HG03139 (cell line): Measurements from ENCODE around the gene GLIS2.
"Not testable (repeated sequence)": the region's sequence is repeated elsewhere in the genome, so short reads cannot be mapped to it uniquely, and the experiment has no call there.

Experiments used
- ATAC-seq: cut with Tn5 transposase; IDR thresholded peaks from one replicate; pipeline ENCODE4 v1.9.1; 2021; ENCODE audit not compliant: unreplicated experiment

GLIS2 gene

DNA sequence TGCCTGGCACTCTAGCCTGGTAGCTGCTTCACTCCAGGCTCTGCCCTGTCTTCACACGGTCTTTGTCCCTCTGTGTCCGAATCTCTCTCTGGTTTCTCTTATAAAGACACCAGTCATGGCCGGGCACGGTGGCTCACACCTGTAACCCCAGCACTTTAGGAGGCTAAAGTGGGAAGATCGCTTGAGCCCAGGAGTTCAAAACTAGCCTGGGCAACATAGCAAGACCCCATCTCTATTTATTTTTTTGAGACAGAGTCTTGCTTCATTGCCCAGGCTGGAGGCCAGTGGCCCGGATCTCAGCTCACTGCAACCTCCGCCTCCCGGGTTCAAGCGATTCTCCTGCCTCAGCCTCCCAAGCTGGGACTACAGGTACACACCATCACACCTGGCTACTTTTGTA lies 17.8 kb downstream of the GLIS2 start:
- ATAC-seq = not testable (repeated sequence)

DNA sequence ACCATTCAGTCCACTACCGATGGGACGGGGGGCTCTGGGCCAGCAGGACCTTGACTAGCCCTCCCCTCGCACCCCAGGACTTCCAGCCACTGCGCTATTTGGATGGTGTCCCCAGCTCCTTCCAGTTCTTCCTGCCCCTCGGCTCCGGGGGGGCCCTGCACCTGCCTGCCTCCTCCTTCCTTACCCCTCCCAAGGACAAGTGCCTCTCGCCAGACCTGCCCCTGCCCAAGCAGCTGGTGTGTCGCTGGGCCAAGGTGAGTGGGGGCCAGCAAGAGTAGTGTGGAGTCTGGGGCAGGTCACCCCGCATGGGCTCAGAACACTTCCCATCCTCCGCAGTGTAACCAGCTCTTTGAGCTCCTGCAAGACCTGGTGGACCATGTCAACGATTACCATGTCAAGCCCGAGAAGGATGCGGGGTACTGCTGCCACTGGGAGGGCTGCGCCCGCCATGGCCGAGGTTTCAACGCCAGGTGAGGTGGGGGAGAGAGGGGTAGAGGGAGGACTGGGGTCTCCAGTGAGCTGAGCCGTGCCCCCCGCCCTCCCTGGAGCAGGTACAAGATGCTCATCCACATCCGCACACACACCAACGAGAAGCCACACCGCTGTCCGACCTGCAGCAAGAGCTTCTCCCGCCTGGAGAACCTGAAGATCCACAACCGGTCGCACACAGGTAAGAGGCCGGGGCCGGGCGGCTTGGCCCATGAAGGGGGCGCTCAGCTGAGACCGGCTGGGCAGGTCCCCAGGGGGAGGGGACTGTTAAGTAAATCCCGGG lies 19.0 kb downstream of the GLIS2 start:
- ATAC-seq = no peak

DNA sequence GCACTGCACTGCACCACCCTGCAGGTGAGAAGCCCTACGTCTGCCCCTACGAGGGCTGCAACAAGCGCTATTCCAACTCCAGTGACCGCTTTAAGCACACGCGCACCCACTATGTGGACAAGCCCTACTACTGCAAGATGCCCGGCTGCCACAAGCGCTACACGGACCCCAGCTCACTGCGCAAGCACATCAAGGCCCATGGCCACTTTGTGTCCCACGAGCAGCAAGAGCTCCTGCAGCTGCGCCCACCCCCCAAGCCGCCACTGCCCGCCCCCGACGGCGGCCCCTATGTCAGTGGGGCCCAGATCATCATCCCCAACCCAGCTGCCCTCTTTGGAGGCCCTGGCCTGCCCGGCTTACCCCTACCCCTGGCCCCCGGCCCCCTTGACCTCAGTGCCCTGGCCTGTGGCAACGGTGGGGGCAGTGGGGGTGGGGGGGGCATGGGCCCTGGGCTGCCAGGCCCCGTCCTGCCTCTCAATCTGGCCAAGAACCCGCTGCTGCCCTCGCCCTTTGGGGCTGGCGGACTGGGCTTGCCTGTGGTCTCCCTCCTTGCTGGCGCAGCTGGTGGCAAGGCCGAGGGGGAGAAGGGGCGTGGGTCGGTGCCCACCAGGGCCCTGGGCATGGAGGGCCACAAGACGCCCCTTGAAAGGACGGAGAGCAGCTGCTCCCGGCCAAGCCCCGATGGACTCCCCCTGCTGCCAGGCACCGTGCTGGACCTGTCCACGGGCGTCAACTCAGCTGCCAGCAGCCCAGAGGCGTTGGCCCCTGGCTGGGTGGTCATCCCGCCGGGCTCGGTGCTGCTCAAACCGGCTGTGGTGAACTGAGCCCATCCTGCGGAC lies 21.1 kb downstream of the GLIS2 start:
- no peak for ATAC-seq

DNA sequence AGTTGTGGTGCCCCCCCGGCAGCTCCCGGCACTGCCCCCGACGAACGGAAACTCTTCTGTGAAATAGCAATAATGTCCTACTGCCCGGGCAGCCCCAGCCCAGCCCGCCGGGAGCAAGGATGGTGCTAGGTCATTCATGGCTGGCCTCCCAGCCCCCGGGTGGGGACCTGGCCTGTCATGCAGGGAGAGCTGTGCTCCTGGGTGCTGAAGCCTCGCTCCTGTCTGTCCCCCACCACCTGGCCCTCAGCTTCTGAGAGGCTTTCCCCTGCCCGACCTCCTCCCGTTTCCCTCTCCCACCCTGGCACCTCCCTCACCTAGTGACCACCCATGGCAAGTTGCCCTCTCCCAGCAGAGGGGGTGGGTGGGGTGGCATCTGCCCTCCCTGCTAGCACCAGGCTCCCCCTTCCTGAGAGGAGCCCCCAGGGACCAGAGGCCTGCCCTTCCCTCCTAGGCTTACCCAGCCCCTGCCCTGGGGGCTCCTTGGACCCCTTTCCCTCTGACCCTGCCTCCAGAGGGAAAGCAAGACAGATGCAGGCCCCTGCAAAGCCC lies 21.7 kb downstream of the GLIS2 start:
- ATAC-seq = no peak

DNA sequence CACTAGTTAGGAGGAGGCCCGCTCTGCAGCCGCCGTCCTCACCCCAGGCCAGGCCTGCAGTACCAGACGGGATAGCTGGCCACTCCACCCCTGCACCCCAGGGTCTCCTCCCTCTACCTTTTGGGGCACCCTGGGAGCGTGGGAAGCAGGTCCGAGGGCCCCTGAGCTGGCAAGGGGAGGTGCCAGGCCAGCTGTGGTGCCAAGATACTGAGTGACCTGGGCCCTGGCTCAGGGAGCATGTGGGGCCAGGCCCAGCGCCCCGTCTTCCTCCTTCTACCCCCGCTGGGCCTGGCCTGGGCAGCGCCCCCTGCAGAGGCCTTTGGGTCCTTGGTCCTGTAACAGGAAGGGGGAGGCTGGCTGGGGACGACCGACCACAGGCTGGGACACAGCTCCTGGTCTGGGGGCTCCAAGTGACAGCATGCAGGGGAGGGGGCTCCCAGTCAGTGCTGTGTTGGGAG lies 22.3 kb downstream of the GLIS2 start:
- ATAC-seq = no peak

GRCh38 chr16:4338712-4339299 lies 22.9 kb downstream of the GLIS2 start:
- no peak for ATAC-seq

- no peak for ATAC-seq
These were observed 23.6 kb downstream of the GLIS2 start for GRCh38 chr16:4339455-4339854.

DNA sequence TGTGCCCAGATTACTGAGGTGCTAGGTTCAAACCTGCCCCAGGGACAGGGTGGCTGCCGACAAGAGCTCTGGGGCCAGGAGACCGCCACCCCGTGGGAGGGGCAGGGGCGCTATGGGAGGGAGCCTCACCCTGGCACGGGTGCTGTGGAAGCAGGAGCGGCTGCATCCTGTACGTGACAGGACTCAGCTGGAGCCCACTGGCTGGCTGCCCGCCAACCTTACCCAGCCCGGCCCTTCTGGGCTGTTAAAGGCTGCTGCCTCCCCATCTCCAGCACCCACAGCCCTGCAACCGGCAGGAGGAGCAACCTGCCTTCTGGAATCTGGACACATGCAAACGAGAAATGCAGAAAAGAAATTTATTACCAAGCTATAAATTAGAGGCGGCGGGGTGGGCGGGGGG lies 24.0 kb downstream of the GLIS2 start:
- no peak for ATAC-seq

DNA sequence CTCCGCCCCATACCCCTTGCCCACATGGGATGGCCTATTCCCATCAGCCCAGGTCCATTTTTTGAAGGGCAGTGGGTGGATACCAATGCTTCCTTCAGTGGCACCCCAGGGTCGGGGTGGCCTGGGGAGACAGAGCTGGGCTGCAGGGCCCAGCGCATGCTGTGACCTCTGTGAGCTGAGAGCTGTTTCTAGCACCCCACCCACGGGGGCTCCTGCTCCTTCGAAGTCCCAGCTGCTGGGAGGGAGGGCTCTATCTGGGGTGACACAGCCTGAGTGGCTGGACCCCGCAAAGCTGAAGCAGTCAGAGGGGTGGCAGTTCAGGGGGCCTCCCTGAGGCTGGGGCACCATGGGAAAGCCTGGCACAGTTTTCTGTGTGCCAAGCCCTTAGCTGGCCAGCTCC lies 24.6 kb downstream of the GLIS2 start:
- ATAC-seq = no peak

DNA sequence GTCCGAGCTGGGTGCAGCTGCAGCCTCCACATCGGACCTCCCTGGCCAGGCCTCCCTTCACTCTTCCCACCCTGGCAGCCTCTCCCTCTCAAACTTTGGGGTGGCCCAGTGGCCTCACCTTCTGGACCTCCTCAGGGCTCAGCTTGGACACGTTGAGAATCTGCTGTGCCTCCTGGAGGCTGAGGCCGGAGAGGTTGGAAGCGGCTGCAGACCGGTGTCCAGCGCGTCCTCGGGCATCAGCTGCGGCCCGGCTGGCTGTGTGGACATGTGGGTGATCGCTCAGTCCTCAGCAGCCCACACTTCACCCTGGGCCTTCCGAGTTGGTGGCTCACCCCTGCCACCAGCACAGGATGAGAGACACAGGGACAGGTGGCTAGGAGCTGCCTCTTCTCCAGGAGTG lies 25.4 kb downstream of the GLIS2 start:
- ATAC-seq = no peak

DNA sequence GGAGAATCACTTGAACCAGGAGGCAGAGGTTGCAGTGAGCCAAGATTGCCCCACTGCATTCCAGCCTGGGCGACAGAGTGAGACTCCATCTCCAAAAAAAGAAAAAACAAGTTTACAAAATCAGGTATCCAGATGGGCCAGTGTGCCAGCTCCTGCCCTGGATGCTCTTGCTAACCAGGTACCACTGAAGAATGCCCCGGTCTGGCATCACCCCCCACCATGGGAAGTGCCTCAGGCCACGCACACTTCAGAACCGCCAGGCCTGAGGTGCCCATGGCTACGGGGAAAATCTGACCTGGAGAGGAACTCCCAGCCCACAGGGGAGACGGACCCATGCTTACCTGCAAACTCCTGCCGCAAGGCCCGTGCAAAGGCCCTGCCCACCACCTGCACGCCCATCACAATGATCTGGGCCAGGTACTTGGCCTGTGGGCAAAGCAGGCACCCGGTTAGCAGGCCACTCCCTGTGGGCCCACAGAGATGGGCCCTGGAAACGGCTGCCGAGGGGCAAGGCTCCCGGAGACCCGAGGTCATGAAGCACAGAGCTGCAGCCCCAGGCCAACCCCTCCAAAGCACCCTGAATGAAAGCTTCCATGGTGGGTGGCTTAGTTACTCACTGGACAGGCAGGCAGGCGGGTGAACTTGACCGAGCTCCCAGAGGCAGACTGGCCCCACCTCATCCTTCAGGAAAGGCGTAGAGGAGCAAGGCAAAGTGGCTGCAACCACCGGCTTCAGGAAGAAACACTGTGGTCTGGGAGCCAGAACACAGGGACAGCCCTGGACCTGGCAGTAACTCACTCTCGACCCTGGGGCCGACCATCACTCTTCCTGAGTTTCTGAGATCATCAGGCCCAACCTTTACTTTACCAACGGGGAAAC lies 27.2 kb downstream of the GLIS2 start:
- ATAC-seq = no peak

DNA sequence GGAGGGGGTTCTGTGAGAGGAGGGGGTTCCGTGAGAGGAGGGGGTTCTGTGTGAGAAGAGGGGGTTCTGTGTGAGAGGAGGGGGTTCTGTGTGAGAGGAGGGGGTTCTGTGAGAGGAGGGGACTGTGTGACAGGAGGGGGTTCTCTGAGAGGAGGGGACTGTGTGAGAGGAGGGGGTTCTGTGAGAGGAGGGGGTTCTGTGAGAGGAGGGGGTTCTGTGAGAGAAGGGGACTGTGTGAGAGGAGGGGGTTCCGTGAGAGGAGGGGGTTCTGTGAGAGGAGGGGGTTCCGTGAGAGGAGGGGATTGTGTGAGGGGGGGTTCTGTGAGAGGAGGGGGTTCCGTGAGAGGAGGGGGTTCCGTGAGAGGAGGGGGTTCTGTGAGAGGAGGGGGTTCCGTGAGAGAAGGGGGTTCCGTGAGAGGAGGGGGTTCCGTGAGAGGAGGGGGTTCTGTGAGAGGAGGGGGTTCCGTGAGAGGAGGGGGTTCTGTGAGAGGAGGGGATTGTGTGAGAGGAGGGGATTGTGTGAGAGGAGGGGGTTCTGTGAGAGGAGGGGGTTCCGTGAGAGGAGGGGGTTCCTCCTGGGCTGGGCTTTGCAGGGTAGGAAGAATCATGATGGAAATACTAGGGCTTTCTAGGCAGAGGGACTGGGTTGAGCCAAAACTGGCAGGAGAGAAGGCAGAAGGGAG lies 28.6 kb downstream of the GLIS2 start:
- ATAC-seq = not testable (repeated sequence)

GRCh38 chr16:4344983-4345835 lies 29.3 kb downstream of the GLIS2 start:
- ATAC-seq = no peak

GRCh38 chr16:4345836-4346781 lies 30.2 kb downstream of the GLIS2 start:
- no peak for ATAC-seq

GRCh38 chr16:4347010-4347409 lies 31.1 kb downstream of the GLIS2 start:
- no peak for ATAC-seq

GRCh38 chr16:4347765-4348509 lies 32.1 kb downstream of the GLIS2 start:
- no peak for ATAC-seq

- ATAC-seq = no peak
These were observed 33.5 kb downstream of the GLIS2 start for GRCh38 chr16:4349332-4349731.
